HepG2 (cell line): ENCODE results near the gene KIAA1958. TPM values are rescaled to one million over a fixed set of nuclear protein-coding genes. Genes with fewer than 3 reads are reported as not detected.

Experiments
- ATAC-seq: fragments of 200-7000 bp; cut with Tn5 transposase; 3 replicates; pipeline ENCODE4 v1.9.1; 2020; ENCODE audit warnings: mild to moderate bottlenecking, moderate library complexity
- BruUV-seq: library from RNA; stranded (reverse); fragments of 400-500 nt; replicated peaks from 2 replicates; lab custom pipeline; 2021; lab: Mats Ljungman, UMichigan
- CTCF ChIA-PET: fragments of 300-600 bp; formaldehyde crosslinking; extraction: SDS; loops from one replicate; lab custom pipeline; 2021; ENCODE audit warnings: low total read pairs, inconsistent platforms, low intra/inter-chr PET ratio; lab: Yijun Ruan, JAX
- POLR2A ChIA-PET: fragments of 350-600 bp; sonication (Branson Sonifier 250); formaldehyde crosslinking; loops from one replicate; lab custom pipeline; 2020; ENCODE audit warnings: antibody characterized with exemption, inconsistent platforms; lab: Yijun Ruan, JAX
- DNase-seq: peaks from one replicate; pipeline ENCODE4 v3.0.0-alpha.2; 2015; ENCODE audit warnings: low spot score
- FAIRE-seq: peaks from 3 replicates; lab custom pipeline; 2011; peaks lifted over from hg19 to GRCh38; lab: Jason Lieb, UNC
- H2AFZ ChIP-seq: one replicate; pipeline ENCODE4 v1.6.1; 2011; ENCODE audit warnings: low read length, inconsistent platforms
- H3K27ac ChIP-seq: fragments of 300-600 bp; 3 replicates; pipeline ENCODE4 v1.8.0; 2011; ENCODE audit warnings: mixed run types, mild to moderate bottlenecking, mixed read lengths, low read length, inconsistent platforms; ENCODE audit not compliant: insufficient read depth; ENCODE audit errors: extremely low read length
- H3K27me3 ChIP-seq, 2 experiments: fragments of 200-600 bp in 1 of 2; 2 replicates in 1 of 2; 3 replicates in 1 of 2; pipeline versions ENCODE4 v1.6.0 to v1.8.0; 2011; ENCODE audit warnings: low read length in 2 of 2, mild to moderate bottlenecking in 2 of 2, moderate library complexity in 2 of 2, inconsistent platforms in 1 of 2; ENCODE audit not compliant: insufficient read depth in 2 of 2, control insufficient read depth in 1 of 2
- H3K36me3 ChIP-seq, 2 experiments: fragments of 200-600 bp in 1 of 2; replicated peaks in 1 of 2; 2 replicates in 1 of 2; 3 replicates in 1 of 2; pipeline versions ENCODE4 v1.5.1 to v1.8.0; 2011; ENCODE audit warnings: low read length in 2 of 2, inconsistent platforms in 1 of 2; ENCODE audit not compliant: insufficient read depth in 2 of 2, control insufficient read depth in 1 of 2
- H3K4me1 ChIP-seq: 2 replicates; pipeline ENCODE4 v1.5.1; 2012; ENCODE audit warnings: low read length, inconsistent platforms; ENCODE audit not compliant: insufficient read depth
- H3K4me2 ChIP-seq: 2 replicates; pipeline ENCODE4 v1.6.0; 2011; ENCODE audit warnings: low read depth, low read length, inconsistent platforms
- H3K4me3 ChIP-seq, 3 experiments: fragments of 200-600 bp in 1 of 3; sonication (generic), shearing (Covaris generic) in 1 of 3; replicated peaks in 1 of 3; 2 replicates each; pipeline ENCODE4 v1.5.1; 2011 to 2016; ENCODE audit warnings: low read length in 3 of 3, inconsistent platforms in 2 of 3, low read depth in 2 of 3, mild to moderate bottlenecking in 2 of 3, control low read depth in 1 of 3, mixed read lengths in 1 of 3; ENCODE audit not compliant: insufficient read depth in 1 of 3
- H3K79me2 ChIP-seq: one replicate; pipeline ENCODE4 v1.6.1; 2011; ENCODE audit warnings: low read length, inconsistent platforms; ENCODE audit not compliant: insufficient read depth
- H3K9ac ChIP-seq: 2 replicates; pipeline ENCODE4 v1.6.0; 2011; ENCODE audit warnings: mild to moderate bottlenecking, low read depth, low read length, inconsistent platforms; ENCODE audit not compliant: insufficient read depth
- H3K9me3 ChIP-seq: 2 replicates; pipeline ENCODE4 v1.5.1; 2012; ENCODE audit warnings: mild to moderate bottlenecking, low read length
- H4K20me1 ChIP-seq: 2 replicates; pipeline ENCODE4 v1.6.0; 2011; ENCODE audit warnings: inconsistent platforms, mild to moderate bottlenecking, low read length, moderate library complexity; ENCODE audit not compliant: insufficient read depth
- E2F2 ChIP-seq: sonication (generic); formaldehyde crosslinking; IDR thresholded peaks from 2 replicates; pipeline ENCODE4 v1.4.0; 2020; ENCODE audit warnings: missing genetic modification reagents, borderline replicate concordance
- HINFP ChIP-seq: sonication (generic); formaldehyde crosslinking; IDR thresholded peaks from 2 replicates; pipeline ENCODE4 v1.4.0; 2020; ENCODE audit warnings: low read depth, mild to moderate bottlenecking, missing genetic modification reagents
- HMGA1 ChIP-seq: sonication (generic); formaldehyde crosslinking; conservative IDR thresholded peaks from 2 replicates; pipeline ENCODE4 v1.4.0; 2020; ENCODE audit warnings: missing genetic modification reagents
- HNRNPH1 ChIP-seq: fragments of 200-400 bp; formaldehyde crosslinking; optimal IDR thresholded peaks from 2 replicates; pipeline ENCODE3; 2017; ENCODE audit warnings: mild to moderate bottlenecking, low read depth, low read length
- MAFK ChIP-seq, 2 experiments: IDR thresholded peaks in 1 of 2; conservative IDR thresholded peaks in 1 of 2; 2 replicates each; pipeline ENCODE4 v1.6.1; 2011; ENCODE audit warnings: improper control_type of control experiment in 2 of 2, low read length in 2 of 2
- SIX1 ChIP-seq: sonication (generic); formaldehyde crosslinking; IDR thresholded peaks from 2 replicates; pipeline ENCODE4 v1.4.0; 2020; ENCODE audit warnings: missing genetic modification reagents, borderline replicate concordance
- ZNF414 ChIP-seq: sonication (generic); formaldehyde crosslinking; IDR thresholded peaks from 2 replicates; pipeline ENCODE4 v1.5.0; 2020; ENCODE audit warnings: missing genetic modification reagents
- WGBS: methylation state at CpG from one replicate; pipeline ENCODE4 v1.1.6; 2017; ENCODE audit warnings: low lambda C conversion rate; 5-methylcytosine and 5-hydroxymethylcytosine counted together
- in situ Hi-C: cut with HindIII; loops from 2 replicates; pipeline ENCODE4 v1.10.0; 2017; ENCODE audit warnings: low pct_unique_long_range_greater_than_20kb; ENCODE audit not compliant: extremely low pct_ligation_motif_present
- intact Hi-C: fragments of 100-400 bp; cut with micrococcal nuclease; formaldehyde crosslinking; loops from one replicate; pipeline ENCODE4 v1.10.0; 2022; ENCODE audit not compliant: unreplicated experiment
- polyA plus RNA-seq, 8 experiments: library from polyadenylated mRNA; depleted of rRNA in 3 of 8; stranded (reverse) in 7 of 8; unstranded in 1 of 8; fragments of >200 nt; fragmentation: Illumina TruSeq in 4 of 8; extraction: Trizol in 4 of 8; gene quantifications; 2 replicates each; pipeline versions ENCODE4 v1.2.1 to v1.2.3, GENCODE V29; 2011 to 2016; ENCODE audit warnings: low read depth in 4 of 8, missing spikeins in 1 of 8, mixed read lengths in 1 of 8; ENCODE audit not compliant: insufficient read depth in 1 of 8
- total RNA-seq, 5 experiments: library from RNA; depleted of rRNA; stranded (reverse); fragments of >200 nt; fragmentation: Illumina TruSeq; extraction: Trizol; gene quantifications; 2 replicates each; pipeline ENCODE4 v1.2.3, GENCODE V29; 2016; ENCODE audit warnings: low read depth in 1 of 5
- TF ChIP-seq, protein P1 (sequence below): sonication (generic); formaldehyde crosslinking; IDR thresholded peaks from 2 replicates; pipeline ENCODE4 v1.5.0; 2020; ENCODE audit warnings: missing genetic modification reagents, mild to moderate bottlenecking, borderline replicate concordance
- TF ChIP-seq, protein P2 (sequence below): IDR thresholded peaks from 2 replicates; pipeline ENCODE4 v1.6.1; 2016; ENCODE audit warnings: low read depth, control low read depth

KIAA1958 gene
- total and polyA plus RNA-seq, 2 of the 13 experiments (the other 11 are each of a cell fraction or from before 2014, with no cell fraction given): 8.5 to 10.3 TPM

- H2AFZ ChIP-seq: no peak overlapping the region
- ATAC-seq: no peak
- H3K9ac ChIP-seq: no peak overlapping the region
- H3K27ac ChIP-seq: no peak overlapping the region
- no peak for DNase-seq
- H3K36me3 ChIP-seq: no peaks in the 10 kb centered on the region
- no peaks in the 10 kb centered on the region for H3K27me3 ChIP-seq
- no peaks in the 10 kb centered on the region for H3K4me1 ChIP-seq
- in situ Hi-C loops: no loop called here
- intact Hi-C loops: no loop called here
- H3K4me3 ChIP-seq: no peak overlapping the region
- no peak overlapping the region for H3K4me2 ChIP-seq
- no peaks in the 10 kb centered on the region for H4K20me1 ChIP-seq
- ChIA-PET POLR2A (no interaction called here), CTCF (no interaction called here)
- 98% methylated on average over 2 of the region's 2 CpGs for WGBS
- no peaks in the 10 kb centered on the region for H3K9me3 ChIP-seq
- no peaks in the 10 kb centered on the region for H3K79me2 ChIP-seq
- FAIRE-seq: no peak
- BruUV-seq: no TSS peak
- no peak for TF ChIP-seq E2F2 (CRISPR knock-in tag)
- TF ChIP-seq ZNF414 (CRISPR knock-in tag): no peak
- TF ChIP-seq, protein P1, sequence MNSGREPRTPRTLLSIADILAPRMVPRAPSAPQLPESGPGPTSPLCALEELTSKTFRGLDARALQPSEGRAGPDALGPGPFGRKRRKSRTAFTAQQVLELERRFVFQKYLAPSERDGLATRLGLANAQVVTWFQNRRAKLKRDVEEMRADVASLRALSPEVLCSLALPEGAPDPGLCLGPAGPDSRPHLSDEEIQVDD: no peak
- no peak for TF ChIP-seq HMGA1 (CRISPR knock-in tag)
- no peak for TF ChIP-seq HINFP (CRISPR knock-in tag)
- no peak for TF ChIP-seq HNRNPH1
- TF ChIP-seq MAFK (conservative IDR thresholded peaks at IDR 0.05 in 1 of 2, IDR thresholded peaks at IDR 0.05 in 1 of 2; ENCODE audit: low read length in 2 of 2): no peak
- TF ChIP-seq, protein P2, sequence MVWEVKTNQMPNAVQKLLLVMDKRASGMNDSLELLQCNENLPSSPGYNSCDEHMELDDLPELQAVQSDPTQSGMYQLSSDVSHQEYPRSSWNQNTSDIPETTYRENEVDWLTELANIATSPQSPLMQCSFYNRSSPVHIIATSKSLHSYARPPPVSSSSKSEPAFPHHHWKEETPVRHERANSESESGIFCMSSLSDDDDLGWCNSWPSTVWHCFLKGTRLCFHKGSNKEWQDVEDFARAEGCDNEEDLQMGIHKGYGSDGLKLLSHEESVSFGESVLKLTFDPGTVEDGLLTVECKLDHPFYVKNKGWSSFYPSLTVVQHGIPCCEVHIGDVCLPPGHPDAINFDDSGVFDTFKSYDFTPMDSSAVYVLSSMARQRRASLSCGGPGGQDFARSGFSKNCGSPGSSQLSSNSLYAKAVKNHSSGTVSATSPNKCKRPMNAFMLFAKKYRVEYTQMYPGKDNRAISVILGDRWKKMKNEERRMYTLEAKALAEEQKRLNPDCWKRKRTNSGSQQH: no peak
- no peak for TF ChIP-seq SIX1 (CRISPR knock-in tag)
Observed at GRCh38 chr9:112669326-112669725, 182.7 kb downstream of the KIAA1958 start.
